ACC112 (cell line): ENCODE results near the gene OGDH.
A peak's percentile ranks its signal among the peaks of the same experiment; 100 is the strongest.

Source experiments
- H2AFZ ChIP-seq: fragments of 200-600 bp; sonication (generic); one replicate; pipeline ENCODE4 v1.6.0; 2017; ENCODE audit warnings: antibody characterized with exemption, low read length; ENCODE audit not compliant: unreplicated experiment
- H3K27ac ChIP-seq: fragments of 200-600 bp; sonication (generic); 2 replicates; pipeline ENCODE4 v1.5.1; 2014; ENCODE audit warnings: low read depth, mild to moderate bottlenecking, antibody characterized with exemption, low read length, moderate library complexity
- H3K27me3 ChIP-seq: fragments of 200-600 bp; sonication (generic); 2 replicates; pipeline ENCODE4 v1.6.1; 2014; ENCODE audit warnings: mild to moderate bottlenecking, antibody characterized with exemption, low read length, moderate library complexity, mixed read lengths; ENCODE audit not compliant: insufficient read depth
- H3K36me3 ChIP-seq: fragments of 200-600 bp; sonication (generic); 2 replicates; pipeline ENCODE4 v1.6.1; 2016; ENCODE audit warnings: mild to moderate bottlenecking, antibody characterized with exemption, low read length, moderate library complexity, mixed read lengths; ENCODE audit not compliant: insufficient read depth
- H3K4me1 ChIP-seq: fragments of 200-600 bp; sonication (generic); one replicate; pipeline ENCODE4 v1.6.1; 2016; ENCODE audit warnings: low read length, mixed read lengths; ENCODE audit not compliant: insufficient read depth, unreplicated experiment, control insufficient read depth
- H3K4me3 ChIP-seq: fragments of 200-600 bp; sonication (generic); 2 replicates; pipeline ENCODE4 v1.5.1; 2014; ENCODE audit warnings: mild to moderate bottlenecking, low read depth, low read length
- H3K79me2 ChIP-seq: fragments of 200-600 bp; sonication (generic); one replicate; pipeline ENCODE4 v1.6.0; 2016; ENCODE audit warnings: low read length; ENCODE audit not compliant: control insufficient read depth, unreplicated experiment, insufficient read depth

The OGDH gene

DNA sequence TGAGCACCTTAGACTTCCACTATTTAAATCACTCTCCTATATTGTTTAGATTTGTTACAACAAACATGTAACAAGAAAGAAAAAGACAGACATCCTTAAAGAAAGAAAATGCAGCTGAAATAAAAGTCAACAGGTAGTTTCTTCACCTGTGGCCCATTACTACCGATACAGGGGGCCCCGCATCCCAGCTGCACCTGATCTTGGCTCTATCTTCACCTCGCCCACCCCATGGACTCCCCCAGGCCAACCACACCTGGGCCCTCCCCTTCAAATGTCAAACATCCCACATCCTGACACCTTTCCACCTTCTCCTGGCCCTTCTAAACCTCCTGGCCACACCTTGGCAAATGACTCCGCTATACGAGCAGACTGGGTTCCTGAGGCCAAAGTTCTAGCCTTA is 39.7 kb upstream of the OGDH start:
- H3K79me2 ChIP-seq, result peaks cover 5% of the 10 kb centered on the region
- peaks cover 38% of the 10 kb centered on the region for H3K36me3 ChIP-seq

DNA sequence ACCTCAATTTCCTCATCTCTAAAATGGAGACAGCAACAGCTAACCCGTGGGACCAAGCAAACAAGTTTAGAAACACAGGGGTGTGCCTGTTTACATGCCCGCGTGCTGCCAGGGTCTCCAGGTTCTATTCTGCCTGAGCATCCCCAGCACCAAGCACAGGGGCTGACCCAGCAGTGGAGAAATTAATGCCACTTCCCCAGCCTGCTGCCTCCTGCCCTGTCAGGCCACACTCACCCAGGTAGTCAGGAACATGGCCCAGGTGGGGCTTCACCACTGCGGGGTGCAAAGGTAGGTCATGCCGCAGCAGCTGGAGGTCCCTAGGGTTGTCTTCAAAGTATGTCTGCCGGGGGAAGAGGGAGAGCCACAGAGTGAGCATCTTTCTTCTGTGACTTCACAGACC is 38.5 kb upstream of the OGDH start:
- no peak overlapping the region for H2AFZ ChIP-seq
- H3K4me3 ChIP-seq, result no peak overlapping the region
- no peaks in the 10 kb centered on the region for H3K27me3 ChIP-seq
- no peak overlapping the region for H3K27ac ChIP-seq
- peaks cover 10% of the 10 kb centered on the region for H3K4me1 ChIP-seq
- peaks cover 17% of the 10 kb centered on the region for H3K79me2 ChIP-seq
- peaks cover 46% of the 10 kb centered on the region for H3K36me3 ChIP-seq

More for the DNA sequence above, 39.7 kb upstream of the OGDH start:
- Histone ChIP-seq H2AFZ (no peak overlapping the region), H3K4me3 (no peak overlapping the region), H3K4me1 (peaks cover 8% of the 10 kb centered on the region), H3K27ac (no peak overlapping the region), H3K27me3 (no peaks in the 10 kb centered on the region)

- Histone ChIP-seq H3K4me3 (no peak overlapping the region), H3K4me1 (peaks cover 10% of the 10 kb centered on the region), H2AFZ (no peak overlapping the region), H3K27me3 (no peaks in the 10 kb centered on the region), H3K36me3 (peaks cover 42% of the 10 kb centered on the region), H3K79me2 (peaks cover 25% of the 10 kb centered on the region), H3K27ac (no peak overlapping the region)
Observed at GRCh38 chr7:44568771-44569560, 37.5 kb upstream of the OGDH start.

DNA sequence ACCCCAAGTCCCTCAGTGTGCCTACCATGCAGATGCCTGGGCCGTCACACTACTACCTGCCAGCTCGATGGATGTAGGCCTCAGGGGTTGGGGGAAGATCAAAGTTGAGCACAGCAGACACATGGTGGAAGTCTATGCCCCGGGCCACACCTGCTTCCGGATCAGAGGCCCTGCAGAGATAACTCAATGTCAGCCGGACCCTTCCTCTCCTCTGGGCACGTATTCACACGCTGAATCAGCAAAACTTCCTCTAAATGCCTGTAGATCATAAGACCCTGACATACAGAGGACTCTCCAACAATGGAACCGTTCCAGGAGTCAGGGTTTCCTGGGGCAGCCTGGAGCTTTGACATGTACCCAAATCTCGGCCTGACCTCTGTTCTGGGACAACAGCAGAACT is 36.5 kb upstream of the OGDH start:
- Histone ChIP-seq H3K36me3 (peaks cover 42% of the 10 kb centered on the region), H3K27ac (no peak overlapping the region), H2AFZ (no peak overlapping the region), H3K79me2 (peaks cover 33% of the 10 kb centered on the region), H3K27me3 (no peaks in the 10 kb centered on the region), H3K4me1 (peaks cover 14% of the 10 kb centered on the region), H3K4me3 (no peak overlapping the region)

- Histone ChIP-seq H3K27me3 (no peaks in the 10 kb centered on the region), H3K36me3 (peaks cover 38% of the 10 kb centered on the region), H3K4me3 (peak overlapping the region; percentile 95), H3K4me1 (peaks cover 17% of the 10 kb centered on the region), H3K79me2 (peaks cover 35% of the 10 kb centered on the region), H3K27ac (peak overlapping the region; percentile 38; the same call in 1 of the 2 replicates), H2AFZ (no peak overlapping the region)
Observed at GRCh38 chr7:44572771-44573170, 33.7 kb upstream of the OGDH start.

DNA sequence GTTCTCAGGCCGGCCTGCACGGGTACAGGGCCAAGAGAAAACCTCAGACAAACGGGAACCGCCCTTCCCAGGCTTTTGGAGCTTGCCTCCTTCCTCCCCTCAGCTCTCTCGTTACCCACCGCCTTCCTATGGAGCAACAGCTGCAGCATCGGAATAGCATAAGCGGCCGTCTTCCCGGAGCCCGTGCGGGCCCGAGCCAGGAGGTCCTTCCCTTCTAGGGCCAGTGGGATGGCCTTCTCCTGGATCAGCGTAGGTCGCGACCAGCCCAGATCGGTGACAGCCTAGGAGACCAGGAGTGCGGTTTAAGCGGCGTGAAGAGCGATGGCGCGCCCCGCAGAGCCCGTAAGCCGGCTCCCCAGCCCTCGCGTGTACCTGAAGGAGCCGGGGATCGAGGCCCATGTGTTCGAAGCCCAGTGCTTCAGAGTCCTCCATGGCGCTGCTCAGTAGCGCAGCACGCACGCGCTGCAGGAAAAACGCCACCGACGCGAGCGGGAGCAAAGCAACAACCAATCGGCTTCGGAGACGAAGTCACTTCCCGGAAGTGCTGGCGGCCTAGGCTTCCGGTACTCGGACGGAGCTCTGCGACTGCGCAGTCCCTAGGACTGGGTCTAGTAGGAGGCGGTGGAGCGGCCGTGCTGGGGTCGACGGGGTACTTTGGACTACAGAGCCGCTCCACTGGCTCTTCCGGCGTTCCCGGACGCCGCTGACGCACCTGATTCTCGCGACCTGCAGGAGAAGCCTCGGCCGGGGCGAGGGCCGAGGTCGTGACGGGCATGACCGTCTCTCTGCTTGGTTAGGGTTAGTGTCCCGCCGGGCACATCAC is 32.8 kb upstream of the OGDH start, which contains the start of gene DDX56:
Gene DDX56 (minus strand): TSS at position 445 of the 823 bp plus-strand sequence. CDS start 13 bp downstream, at position 432.
- peak within 1 kb of the TSS; percentile 38; the same call in 1 of the 2 replicates for H3K27ac ChIP-seq
- H3K4me3 ChIP-seq, result peak within 1 kb of the TSS; percentile 95
- H2AFZ ChIP-seq, result peak within 1 kb of the TSS; percentile 44
- peaks cover 29% of the 10 kb centered on the region for H3K36me3 ChIP-seq
- H3K27me3 ChIP-seq, result no peaks in the 10 kb centered on the region
- peaks cover 17% of the 10 kb centered on the region for H3K4me1 ChIP-seq
- peaks cover 35% of the 10 kb centered on the region for H3K79me2 ChIP-seq

DNA sequence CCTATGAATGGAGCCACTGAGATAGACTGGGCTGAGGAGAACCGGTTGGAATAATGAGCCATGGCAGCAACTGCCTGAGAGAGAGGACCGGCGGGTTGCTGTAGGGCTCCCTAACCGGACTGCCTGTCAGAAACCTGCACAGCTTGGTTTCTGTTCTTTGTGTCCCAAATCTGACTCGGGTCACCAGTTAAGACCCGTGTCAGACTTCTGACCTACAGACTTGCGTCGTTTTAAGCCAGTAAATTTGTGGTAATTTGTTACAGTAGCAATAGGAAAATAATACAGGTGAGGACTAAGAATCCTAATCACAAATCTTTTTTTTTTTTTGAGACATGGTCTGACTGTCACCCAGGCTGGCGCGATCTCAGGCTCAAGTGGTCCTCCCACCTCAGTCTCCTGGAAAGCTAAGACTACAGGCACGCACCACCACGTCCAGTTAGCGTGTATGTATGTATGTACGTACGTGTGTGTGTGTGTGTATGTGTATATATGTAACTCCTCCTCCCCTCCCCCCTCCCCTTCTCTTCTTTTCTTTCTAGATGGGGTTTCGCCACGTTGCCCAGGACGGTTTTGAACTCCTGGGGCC is 32.0 kb upstream of the OGDH start:
- Histone ChIP-seq H3K36me3 (peaks cover 23% of the 10 kb centered on the region), H3K79me2 (peaks cover 35% of the 10 kb centered on the region), H3K4me3 (peak overlapping the region; percentile 95), H3K27me3 (no peaks in the 10 kb centered on the region), H3K27ac (peak overlapping the region; percentile 32; the same call in 1 of the 2 replicates), H3K4me1 (peaks cover 17% of the 10 kb centered on the region), H2AFZ (peak overlapping the region; percentile 44)

DNA sequence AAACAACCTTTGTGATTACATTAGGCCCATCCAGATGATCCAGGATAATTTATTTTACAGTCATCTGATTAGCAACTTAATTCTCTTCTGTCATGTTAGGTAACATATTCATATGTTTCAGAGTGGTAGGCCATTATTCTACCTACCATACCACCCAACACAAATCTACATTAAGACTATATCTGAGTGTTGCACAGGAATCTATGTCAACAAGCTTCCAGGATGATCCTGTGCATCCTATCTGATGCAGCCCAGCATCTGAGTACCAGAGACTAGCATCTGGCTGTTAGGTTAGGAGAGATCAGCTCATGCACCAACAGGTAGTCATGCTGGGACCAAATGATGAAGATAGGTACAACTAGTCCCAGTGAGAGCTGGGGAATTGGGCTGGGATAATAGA is 31.4 kb upstream of the OGDH start:
- Histone ChIP-seq H3K36me3 (peaks cover 20% of the 10 kb centered on the region), H3K27me3 (no peaks in the 10 kb centered on the region), H3K4me1 (peaks cover 17% of the 10 kb centered on the region), H3K27ac (no peak overlapping the region), H3K4me3 (peak overlapping the region; percentile 95), H3K79me2 (peaks cover 38% of the 10 kb centered on the region), H2AFZ (no peak overlapping the region)

- no peak overlapping the region for H2AFZ ChIP-seq
- H3K79me2 ChIP-seq, result peaks cover 44% of the 10 kb centered on the region
- H3K27ac ChIP-seq, result no peak overlapping the region
Observed at GRCh38 chr7:44576228-44576627, 30.2 kb upstream of the OGDH start.

More at GRCh38 chr7:44576228-44576627, 30.2 kb upstream of the OGDH start:
- H3K4me1 ChIP-seq, result peaks cover 22% of the 10 kb centered on the region
- no peaks in the 10 kb centered on the region for H3K27me3 ChIP-seq
- no peak overlapping the region for H3K4me3 ChIP-seq
- peaks cover 17% of the 10 kb centered on the region for H3K36me3 ChIP-seq
